HepG2 (cell line): ENCODE results near the gene WDR37. TPM values are rescaled to one million over a fixed set of nuclear protein-coding genes. Genes with fewer than 3 reads are reported as not detected.
"Not testable (repeated sequence)": the region's sequence is repeated elsewhere in the genome, so short reads cannot be mapped to it uniquely, and the experiment has no call there.

Source experiments
- ATAC-seq: fragments of 200-7000 bp; cut with Tn5 transposase; 3 replicates; pipeline ENCODE4 v1.9.1; 2020; ENCODE audit warnings: mild to moderate bottlenecking, moderate library complexity
- BruUV-seq: library from RNA; stranded (reverse); fragments of 400-500 nt; replicated peaks from 2 replicates; lab custom pipeline; 2021; lab: Mats Ljungman, UMichigan
- CTCF ChIA-PET: fragments of 300-600 bp; formaldehyde crosslinking; extraction: SDS; loops from one replicate; lab custom pipeline; 2021; ENCODE audit warnings: low total read pairs, inconsistent platforms, low intra/inter-chr PET ratio; lab: Yijun Ruan, JAX
- POLR2A ChIA-PET: fragments of 350-600 bp; sonication (Branson Sonifier 250); formaldehyde crosslinking; loops from one replicate; lab custom pipeline; 2020; ENCODE audit warnings: antibody characterized with exemption, inconsistent platforms; lab: Yijun Ruan, JAX
- DNase-seq: peaks from one replicate; pipeline ENCODE4 v3.0.0-alpha.2; 2015; ENCODE audit warnings: low spot score
- FAIRE-seq: peaks from 3 replicates; lab custom pipeline; 2011; peaks lifted over from hg19 to GRCh38; lab: Jason Lieb, UNC
- H2AFZ ChIP-seq: one replicate; pipeline ENCODE4 v1.6.1; 2011; ENCODE audit warnings: low read length, inconsistent platforms
- H3K27ac ChIP-seq: fragments of 300-600 bp; 3 replicates; pipeline ENCODE4 v1.8.0; 2011; ENCODE audit warnings: mixed run types, mild to moderate bottlenecking, mixed read lengths, low read length, inconsistent platforms; ENCODE audit not compliant: insufficient read depth; ENCODE audit errors: extremely low read length
- H3K27me3 ChIP-seq, 2 experiments: fragments of 200-600 bp in 1 of 2; 2 replicates in 1 of 2; 3 replicates in 1 of 2; pipeline versions ENCODE4 v1.6.0 to v1.8.0; 2011; ENCODE audit warnings: low read length in 2 of 2, mild to moderate bottlenecking in 2 of 2, moderate library complexity in 2 of 2, inconsistent platforms in 1 of 2; ENCODE audit not compliant: insufficient read depth in 2 of 2, control insufficient read depth in 1 of 2
- H3K36me3 ChIP-seq, 2 experiments: fragments of 200-600 bp in 1 of 2; replicated peaks in 1 of 2; 2 replicates in 1 of 2; 3 replicates in 1 of 2; pipeline versions ENCODE4 v1.5.1 to v1.8.0; 2011; ENCODE audit warnings: low read length in 2 of 2, inconsistent platforms in 1 of 2; ENCODE audit not compliant: insufficient read depth in 2 of 2, control insufficient read depth in 1 of 2
- H3K4me1 ChIP-seq: 2 replicates; pipeline ENCODE4 v1.5.1; 2012; ENCODE audit warnings: low read length, inconsistent platforms; ENCODE audit not compliant: insufficient read depth
- H3K4me2 ChIP-seq: 2 replicates; pipeline ENCODE4 v1.6.0; 2011; ENCODE audit warnings: low read depth, low read length, inconsistent platforms
- H3K4me3 ChIP-seq, 3 experiments: fragments of 200-600 bp in 1 of 3; sonication (generic), shearing (Covaris generic) in 1 of 3; replicated peaks in 1 of 3; 2 replicates each; pipeline ENCODE4 v1.5.1; 2011 to 2016; ENCODE audit warnings: low read length in 3 of 3, inconsistent platforms in 2 of 3, low read depth in 2 of 3, mild to moderate bottlenecking in 2 of 3, control low read depth in 1 of 3, mixed read lengths in 1 of 3; ENCODE audit not compliant: insufficient read depth in 1 of 3
- H3K79me2 ChIP-seq: one replicate; pipeline ENCODE4 v1.6.1; 2011; ENCODE audit warnings: low read length, inconsistent platforms; ENCODE audit not compliant: insufficient read depth
- H3K9ac ChIP-seq: 2 replicates; pipeline ENCODE4 v1.6.0; 2011; ENCODE audit warnings: mild to moderate bottlenecking, low read depth, low read length, inconsistent platforms; ENCODE audit not compliant: insufficient read depth
- H3K9me3 ChIP-seq: 2 replicates; pipeline ENCODE4 v1.5.1; 2012; ENCODE audit warnings: mild to moderate bottlenecking, low read length
- H4K20me1 ChIP-seq: 2 replicates; pipeline ENCODE4 v1.6.0; 2011; ENCODE audit warnings: inconsistent platforms, mild to moderate bottlenecking, low read length, moderate library complexity; ENCODE audit not compliant: insufficient read depth
- BCL3 ChIP-seq: sonication (generic); formaldehyde crosslinking; IDR thresholded peaks from 2 replicates; pipeline ENCODE4 v1.5.1; 2020; ENCODE audit warnings: mild to moderate bottlenecking, missing genetic modification reagents, moderate library complexity
- FOXA1 ChIP-seq, 2 experiments: fragments of 450-650 bp in 1 of 2; sonication (generic) in 1 of 2; formaldehyde crosslinking in 1 of 2; IDR thresholded peaks; 2 replicates each; pipeline versions ENCODE4 v1.4.0 to v1.6.1; 2016 to 2020; ENCODE audit warnings: missing genetic modification reagents in 1 of 2
- HHEX ChIP-seq: IDR thresholded peaks from 2 replicates; pipeline ENCODE4 v1.6.1; 2016; ENCODE audit warnings: control low read depth
- MXD4 ChIP-seq: IDR thresholded peaks from 2 replicates; pipeline ENCODE4 v1.6.1; 2016; ENCODE audit warnings: mild to moderate bottlenecking, missing biosample characterization, missing genetic modification reagents
- NR0B2 ChIP-seq: sonication (generic); formaldehyde crosslinking; IDR thresholded peaks from 2 replicates; pipeline ENCODE4 v1.4.0; 2020; ENCODE audit warnings: mild to moderate bottlenecking, missing genetic modification reagents
- RBM22 ChIP-seq: fragments of 200-400 bp; formaldehyde crosslinking; optimal IDR thresholded peaks from 2 replicates; pipeline ENCODE3; 2017; ENCODE audit warnings: mild to moderate bottlenecking, low read length, moderate library complexity
- RFX1 ChIP-seq: fragments of 450-650 bp; IDR thresholded peaks from 2 replicates; pipeline ENCODE4 v1.6.1; 2017
- TP53 ChIP-seq: sonication (generic); formaldehyde crosslinking; conservative IDR thresholded peaks from 2 replicates; pipeline ENCODE4 v1.4.0; 2020; ENCODE audit warnings: missing genetic modification reagents
- ZBTB1 ChIP-seq: sonication (generic); formaldehyde crosslinking; IDR thresholded peaks from 2 replicates; pipeline ENCODE4 v1.4.0; 2020; ENCODE audit warnings: missing genetic modification reagents, borderline replicate concordance
- ZFYVE20 ChIP-seq: sonication (generic); formaldehyde crosslinking; IDR thresholded peaks from 2 replicates; pipeline ENCODE4 v1.8.0; 2023; ENCODE audit warnings: low read depth, mild to moderate bottlenecking, moderate library complexity, missing genetic modification reagents, borderline replicate concordance
- ZNF124 ChIP-seq: sonication (generic); formaldehyde crosslinking; IDR thresholded peaks from 2 replicates; pipeline ENCODE4 v1.4.0; 2020; ENCODE audit warnings: missing genetic modification reagents
- ZNF44 ChIP-seq: sonication (generic); formaldehyde crosslinking; IDR thresholded peaks from 2 replicates; pipeline ENCODE4 v1.5.1; 2020; ENCODE audit warnings: mild to moderate bottlenecking, missing genetic modification reagents
- ZNF564 ChIP-seq: sonication (generic); formaldehyde crosslinking; IDR thresholded peaks from 2 replicates; pipeline ENCODE4 v1.8.1; 2023; ENCODE audit warnings: mild to moderate bottlenecking, missing genetic modification reagents
- ZNF619 ChIP-seq: sonication (generic); formaldehyde crosslinking; IDR thresholded peaks from 2 replicates; pipeline ENCODE4 v1.4.0; 2020; ENCODE audit warnings: mild to moderate bottlenecking, missing genetic modification reagents
- ZNF710 ChIP-seq: sonication (generic); formaldehyde crosslinking; IDR thresholded peaks from 2 replicates; pipeline ENCODE4 v1.5.0; 2020; ENCODE audit warnings: mild to moderate bottlenecking, missing genetic modification reagents, borderline replicate concordance
- WGBS: methylation state at CpG from one replicate; pipeline ENCODE4 v1.1.6; 2017; ENCODE audit warnings: low lambda C conversion rate; 5-methylcytosine and 5-hydroxymethylcytosine counted together
- in situ Hi-C: cut with HindIII; loops from 2 replicates; pipeline ENCODE4 v1.10.0; 2017; ENCODE audit warnings: low pct_unique_long_range_greater_than_20kb; ENCODE audit not compliant: extremely low pct_ligation_motif_present
- intact Hi-C: fragments of 100-400 bp; cut with micrococcal nuclease; formaldehyde crosslinking; loops from one replicate; pipeline ENCODE4 v1.10.0; 2022; ENCODE audit not compliant: unreplicated experiment
- polyA plus RNA-seq, 8 experiments: library from polyadenylated mRNA; depleted of rRNA in 3 of 8; stranded (reverse) in 7 of 8; unstranded in 1 of 8; fragments of >200 nt; fragmentation: Illumina TruSeq in 4 of 8; extraction: Trizol in 4 of 8; gene quantifications; 2 replicates each; pipeline versions ENCODE4 v1.2.1 to v1.2.3, GENCODE V29; 2011 to 2016; ENCODE audit warnings: low read depth in 4 of 8, missing spikeins in 1 of 8, mixed read lengths in 1 of 8; ENCODE audit not compliant: insufficient read depth in 1 of 8
- total RNA-seq, 5 experiments: library from RNA; depleted of rRNA; stranded (reverse); fragments of >200 nt; fragmentation: Illumina TruSeq; extraction: Trizol; gene quantifications; 2 replicates each; pipeline ENCODE4 v1.2.3, GENCODE V29; 2016; ENCODE audit warnings: low read depth in 1 of 5

Gene WDR37
- total and polyA plus RNA-seq, 2 of the 13 experiments (the other 11 are each of a cell fraction or from before 2014, with no cell fraction given), result 5.9 to 7.5 TPM

GRCh38 chr10:1117651-1118050 is 61.5 kb downstream of the WDR37 start:
- FAIRE-seq (no peak), ATAC-seq (no peak)
- Histone ChIP-seq H2AFZ (no peak overlapping the region), H3K27me3 (no peaks in the 10 kb centered on the region), H3K36me3 (peaks cover 17 to 67% of the 10 kb centered on the region in 2 experiments), H3K4me2 (no peak overlapping the region), H3K79me2 (no peaks in the 10 kb centered on the region), H3K9me3 (no peaks in the 10 kb centered on the region), H3K4me1 (peaks cover 16% of the 10 kb centered on the region; the same call in 1 of the 2 replicates), H3K9ac (no peak overlapping the region), H3K4me3 (no peak overlapping the region), H4K20me1 (no peaks in the 10 kb centered on the region)
- CTCF ChIA-PET, result no interaction called here
- in situ Hi-C loops, result no loop called here
- no TSS peak for BruUV-seq
- WGBS, result 84% methylated on average over 9 of the region's 14 CpGs
- intact Hi-C loops, result no loop called here
- TF ChIP-seq RFX1, result no peak
- TF ChIP-seq ZNF710 (CRISPR knock-in tag), result no peak
- TF ChIP-seq RBM22, result no peak
- TF ChIP-seq NR0B2 (CRISPR knock-in tag), result no peak
- no peak for TF ChIP-seq FOXA1 (IDR thresholded peaks at IDR 0.05)
- no peak for TF ChIP-seq FOXA1 (CRISPR knock-in tag; IDR thresholded peaks at IDR 0.05)
- TF ChIP-seq ZNF124, result no peak
- no peak for TF ChIP-seq TP53 (CRISPR knock-in tag)
- no peak for TF ChIP-seq BCL3
- no peak for TF ChIP-seq ZNF44
- no peak for TF ChIP-seq ZNF564 (CRISPR knock-in tag)
- no peak for TF ChIP-seq ZFYVE20 (CRISPR knock-in tag)
- TF ChIP-seq HHEX, result no peak
- TF ChIP-seq ZBTB1 (CRISPR knock-in tag), result no peak
- no peak for TF ChIP-seq MXD4 (CRISPR knock-in tag)
- TF ChIP-seq ZNF619 (CRISPR knock-in tag), result no peak
- TF ChIP-seq, all 625 proteins: peak for 0
- DNase-seq, result no peak
- POLR2A ChIA-PET, result no interaction called here
- no peak overlapping the region for H3K27ac ChIP-seq

GRCh38 chr10:1118318-1118717 is 62.1 kb downstream of the WDR37 start:
- ATAC-seq, H3K4me2 ChIP-seq, H3K9ac ChIP-seq, CTCF ChIA-PET, POLR2A ChIA-PET, in situ Hi-C loops, H3K79me2 ChIP-seq, H2AFZ ChIP-seq, BruUV-seq, H3K9me3 ChIP-seq, H3K4me3 ChIP-seq, H3K27me3 ChIP-seq, DNase-seq, H4K20me1 ChIP-seq, FAIRE-seq, intact Hi-C loops, H3K27ac ChIP-seq: not testable (repeated sequence)
- H3K36me3 ChIP-seq, result peaks cover 17 to 67% of the 10 kb centered on the region in 2 experiments
- peaks cover 16% of the 10 kb centered on the region; the same call in 1 of the 2 replicates for H3K4me1 ChIP-seq
- 92% methylated on average over 4 of the region's 6 CpGs for WGBS
